ENCODE data around the gene RSPO3.

DNA sequence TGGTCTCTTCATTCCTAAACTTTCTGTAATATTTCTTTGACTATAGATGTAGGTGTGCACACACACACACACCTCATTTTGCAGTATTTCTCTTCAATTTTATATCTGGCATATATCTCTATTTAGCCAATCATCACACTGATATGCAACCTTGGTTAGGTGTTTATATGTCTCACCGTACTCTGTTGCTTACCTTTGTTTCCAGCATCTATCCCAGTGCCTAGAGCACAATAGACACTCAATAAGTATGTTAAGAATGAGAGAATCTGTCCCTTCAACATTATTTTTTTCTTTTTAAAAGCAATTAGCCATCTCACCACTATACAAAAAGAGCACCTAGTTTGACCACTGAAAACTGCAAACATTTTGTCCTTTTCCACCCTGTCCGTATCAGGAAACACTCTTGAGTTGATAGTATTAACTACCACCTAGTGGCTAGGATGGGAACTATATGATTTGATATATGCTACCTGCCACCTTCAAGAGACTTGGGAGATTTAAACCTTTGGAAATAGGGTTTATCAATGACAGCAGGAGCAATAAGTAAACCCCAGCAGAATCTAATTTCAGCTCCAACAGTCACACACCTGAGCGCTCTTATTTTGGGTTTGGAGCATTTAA lies 48.7 kb upstream of the RSPO3 start:
- TF ChIP-seq, protein P1, sequence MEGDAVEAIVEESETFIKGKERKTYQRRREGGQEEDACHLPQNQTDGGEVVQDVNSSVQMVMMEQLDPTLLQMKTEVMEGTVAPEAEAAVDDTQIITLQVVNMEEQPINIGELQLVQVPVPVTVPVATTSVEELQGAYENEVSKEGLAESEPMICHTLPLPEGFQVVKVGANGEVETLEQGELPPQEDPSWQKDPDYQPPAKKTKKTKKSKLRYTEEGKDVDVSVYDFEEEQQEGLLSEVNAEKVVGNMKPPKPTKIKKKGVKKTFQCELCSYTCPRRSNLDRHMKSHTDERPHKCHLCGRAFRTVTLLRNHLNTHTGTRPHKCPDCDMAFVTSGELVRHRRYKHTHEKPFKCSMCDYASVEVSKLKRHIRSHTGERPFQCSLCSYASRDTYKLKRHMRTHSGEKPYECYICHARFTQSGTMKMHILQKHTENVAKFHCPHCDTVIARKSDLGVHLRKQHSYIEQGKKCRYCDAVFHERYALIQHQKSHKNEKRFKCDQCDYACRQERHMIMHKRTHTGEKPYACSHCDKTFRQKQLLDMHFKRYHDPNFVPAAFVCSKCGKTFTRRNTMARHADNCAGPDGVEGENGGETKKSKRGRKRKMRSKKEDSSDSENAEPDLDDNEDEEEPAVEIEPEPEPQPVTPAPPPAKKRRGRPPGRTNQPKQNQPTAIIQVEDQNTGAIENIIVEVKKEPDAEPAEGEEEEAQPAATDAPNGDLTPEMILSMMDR (IDR thresholded peaks at IDR 0.05): peak in 6 of 7 experiments; percentile 15 to 40 (median 26)
- TF ChIP-seq POLR2A (IDR thresholded peaks at IDR 0.05): no peak
